GM19025 (cell line): ENCODE measurements around the gene BICDL2.
"Not testable (repeated sequence)": the region's sequence is repeated elsewhere in the genome, so short reads cannot be mapped to it uniquely, and the experiment has no call there.

Experiments used
- ATAC-seq: cut with Tn5 transposase; IDR thresholded peaks from one replicate; pipeline ENCODE4 v1.9.1; 2021; ENCODE audit warnings: mild to moderate bottlenecking, low read depth, moderate library complexity; ENCODE audit not compliant: unreplicated experiment

Gene BICDL2

GRCh38 chr16:3036726-3037315 is at the start of gene BICDL2:
TSS of gene BICDL2 (minus strand) at chr16:3036944. CDS start at chr16:3035496, 1,448 bp downstream.
- ATAC-seq = no peak

GRCh38 chr16:3085868-3086595 is 49.3 kb upstream of the BICDL2 start:
- no peak for ATAC-seq

GRCh38 chr16:3084969-3085670 is 48.4 kb upstream of the BICDL2 start:
- ATAC-seq = no peak

GRCh38 chr16:3084491-3084890 is 47.7 kb upstream of the BICDL2 start:
- no peak for ATAC-seq

- not testable (repeated sequence) for ATAC-seq
Observed at GRCh38 chr16:3083408-3083807, 46.7 kb upstream of the BICDL2 start.

GRCh38 chr16:3081957-3082356 is 45.2 kb upstream of the BICDL2 start:
- ATAC-seq = not testable (repeated sequence)

- no peak for ATAC-seq
Observed at GRCh38 chr16:3080024-3080423, 43.3 kb upstream of the BICDL2 start.

GRCh38 chr16:3076577-3076976 is 39.8 kb upstream of the BICDL2 start:
- no peak for ATAC-seq

- not testable (repeated sequence) for ATAC-seq
Observed at GRCh38 chr16:3075946-3076345, 39.2 kb upstream of the BICDL2 start.

GRCh38 chr16:3075523-3075915 is 38.8 kb upstream of the BICDL2 start:
- no peak for ATAC-seq

GRCh38 chr16:3074860-3075522 is 38.2 kb upstream of the BICDL2 start:
- ATAC-seq = no peak

- no peak for ATAC-seq
Observed at GRCh38 chr16:3073448-3073847, 36.7 kb upstream of the BICDL2 start.

- not testable (repeated sequence) for ATAC-seq
Observed at GRCh38 chr16:3072576-3073263, 36.0 kb upstream of the BICDL2 start.

GRCh38 chr16:3072148-3072547 is 35.4 kb upstream of the BICDL2 start:
- not testable (repeated sequence) for ATAC-seq

GRCh38 chr16:3071655-3072054 is 34.9 kb upstream of the BICDL2 start:
- ATAC-seq = no peak

GRCh38 chr16:3070608-3071111 is 33.9 kb upstream of the BICDL2 start:
- ATAC-seq = no peak

GRCh38 chr16:3069146-3069545 is 32.4 kb upstream of the BICDL2 start:
- ATAC-seq = not testable (repeated sequence)

- no peak for ATAC-seq
Observed at GRCh38 chr16:3068487-3068886, 31.7 kb upstream of the BICDL2 start.

GRCh38 chr16:3066440-3066748 is 29.6 kb upstream of the BICDL2 start:
- no peak for ATAC-seq

GRCh38 chr16:3065742-3066439 is 29.1 kb upstream of the BICDL2 start:
- no peak for ATAC-seq
